Neural cell (in vitro differentiated cells): ENCODE results near the gene PARVB.

Experiments used
- CTCF ChIP-seq: fragments of 450-650 bp; IDR thresholded peaks from 2 replicates; pipeline ENCODE4 v1.5.1; 2014; ENCODE audit warnings: antibody characterized with exemption, mild to moderate bottlenecking, moderate library complexity; ENCODE audit not compliant: poor library complexity, severe bottlenecking
- EP300 ChIP-seq: fragments of 450-650 bp; conservative IDR thresholded peaks from 2 replicates; pipeline ENCODE4 v1.6.1; 2014; ENCODE audit warnings: antibody characterized with exemption, mild to moderate bottlenecking, moderate library complexity; ENCODE audit not compliant: poor library complexity, severe bottlenecking
- EZH2 ChIP-seq: fragments of 200-600, 300-800 bp; shearing (Covaris generic), sonication (generic); IDR thresholded peaks from 2 replicates; pipeline ENCODE4 v1.6.1; 2014; ENCODE audit warnings: antibody characterized with exemption, low read length, borderline replicate concordance, mild to moderate bottlenecking; ENCODE audit not compliant: insufficient read depth, poor library complexity, severe bottlenecking
- MXI1 ChIP-seq: fragments of 450-650 bp; conservative IDR thresholded peaks from 2 replicates; pipeline ENCODE4 v1.6.1; 2014; ENCODE audit warnings: antibody characterized with exemption, mild to moderate bottlenecking; ENCODE audit not compliant: poor library complexity, severe bottlenecking
- POLR2AphosphoS5 ChIP-seq: IDR thresholded peaks from 2 replicates; pipeline ENCODE4 v1.6.1; 2012
- RAD21 ChIP-seq: fragments of 450-650 bp; conservative IDR thresholded peaks from 2 replicates; pipeline ENCODE4 v1.6.1; 2014; ENCODE audit warnings: antibody characterized with exemption, mild to moderate bottlenecking, moderate library complexity
- REST ChIP-seq: IDR thresholded peaks from 2 replicates; pipeline ENCODE4 v1.6.1; 2012; ENCODE audit warnings: borderline replicate concordance
- SMC3 ChIP-seq: fragments of 450-650 bp; conservative IDR thresholded peaks from 2 replicates; pipeline ENCODE4 v1.6.1; 2014; ENCODE audit warnings: antibody characterized with exemption, mild to moderate bottlenecking, moderate library complexity; ENCODE audit not compliant: poor library complexity
- TAF1 ChIP-seq: IDR thresholded peaks from 2 replicates; pipeline ENCODE4 v1.6.1; 2012; ENCODE audit warnings: low read depth

DNA sequence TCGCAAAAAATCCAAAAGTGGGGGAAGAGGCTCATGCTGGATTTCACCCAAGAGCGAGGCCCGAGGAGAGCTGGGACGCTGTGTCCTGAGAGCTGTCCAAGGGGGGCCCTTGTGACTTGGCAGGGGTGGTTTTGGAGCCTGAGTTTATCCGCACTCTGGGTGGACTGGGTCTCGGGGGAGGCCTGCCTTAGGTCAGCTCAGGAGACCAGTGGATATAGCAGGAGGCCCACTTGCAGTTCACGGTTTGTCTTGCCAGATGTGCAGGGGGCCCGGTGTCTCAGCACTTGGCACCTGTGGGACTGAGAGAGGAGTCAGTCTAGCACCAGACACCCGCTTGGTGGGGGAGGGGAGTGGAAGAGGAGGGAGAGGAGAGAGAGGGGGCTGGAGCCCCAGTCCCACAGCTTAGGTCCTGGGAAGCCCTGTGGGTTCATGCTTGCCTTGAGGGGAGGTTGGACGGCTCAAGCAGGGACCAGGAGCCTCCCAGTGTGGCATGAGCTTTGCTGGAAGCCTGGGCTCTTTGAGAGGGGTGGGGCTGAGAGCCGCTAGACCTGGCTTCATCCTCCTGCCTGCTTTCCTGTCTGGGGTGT, 33.4 kb downstream of the PARVB start:
- TF ChIP-seq CTCF = no peak
- no peak for TF ChIP-seq MXI1
- TF ChIP-seq TAF1 = no peak
- no peak for TF ChIP-seq REST
- no peak for TF ChIP-seq SMC3
- no peak for TF ChIP-seq EP300
- no peak for TF ChIP-seq EZH2
- no peak for TF ChIP-seq RAD21
- TF ChIP-seq POLR2AphosphoS5 = no peak
